DND-41 (cell line): ENCODE measurements around the gene SLC2A13.

ENCODE experiments used
- EZH2 ChIP-seq: IDR thresholded peaks from 3 replicates; pipeline ENCODE4 v1.6.1; 2012; ENCODE audit warnings: borderline replicate concordance, low read depth, mild to moderate bottlenecking, moderate library complexity, low read length, inconsistent platforms; ENCODE audit not compliant: severe bottlenecking
- TF ChIP-seq, protein P1 (sequence below): IDR thresholded peaks from 2 replicates; pipeline ENCODE4 v1.5.1; 2012; ENCODE audit warnings: borderline replicate concordance, low read length, moderate library complexity, mild to moderate bottlenecking; ENCODE audit not compliant: poor library complexity, severe bottlenecking; ENCODE audit errors: extremely low read depth

DNA sequence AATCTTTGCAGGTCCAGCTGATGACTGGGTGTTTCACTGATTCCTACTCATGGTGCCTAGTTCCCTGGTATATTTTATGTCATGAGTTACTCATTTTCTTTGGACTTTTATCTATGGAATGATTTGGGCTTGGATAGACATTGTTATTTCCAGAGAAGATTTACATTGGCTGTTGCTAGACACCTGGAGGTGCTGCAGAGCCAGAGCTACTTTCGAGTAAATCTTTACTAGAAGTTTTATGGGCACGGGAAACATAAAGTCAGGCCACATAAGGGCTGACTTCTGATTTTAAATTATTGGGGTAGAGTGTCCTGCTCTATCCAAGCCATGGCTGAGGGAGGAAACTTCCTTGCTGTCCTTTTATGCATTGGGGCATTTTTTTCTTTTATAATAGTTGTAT, 310.4 kb downstream of the SLC2A13 start:
- TF ChIP-seq, protein P1, sequence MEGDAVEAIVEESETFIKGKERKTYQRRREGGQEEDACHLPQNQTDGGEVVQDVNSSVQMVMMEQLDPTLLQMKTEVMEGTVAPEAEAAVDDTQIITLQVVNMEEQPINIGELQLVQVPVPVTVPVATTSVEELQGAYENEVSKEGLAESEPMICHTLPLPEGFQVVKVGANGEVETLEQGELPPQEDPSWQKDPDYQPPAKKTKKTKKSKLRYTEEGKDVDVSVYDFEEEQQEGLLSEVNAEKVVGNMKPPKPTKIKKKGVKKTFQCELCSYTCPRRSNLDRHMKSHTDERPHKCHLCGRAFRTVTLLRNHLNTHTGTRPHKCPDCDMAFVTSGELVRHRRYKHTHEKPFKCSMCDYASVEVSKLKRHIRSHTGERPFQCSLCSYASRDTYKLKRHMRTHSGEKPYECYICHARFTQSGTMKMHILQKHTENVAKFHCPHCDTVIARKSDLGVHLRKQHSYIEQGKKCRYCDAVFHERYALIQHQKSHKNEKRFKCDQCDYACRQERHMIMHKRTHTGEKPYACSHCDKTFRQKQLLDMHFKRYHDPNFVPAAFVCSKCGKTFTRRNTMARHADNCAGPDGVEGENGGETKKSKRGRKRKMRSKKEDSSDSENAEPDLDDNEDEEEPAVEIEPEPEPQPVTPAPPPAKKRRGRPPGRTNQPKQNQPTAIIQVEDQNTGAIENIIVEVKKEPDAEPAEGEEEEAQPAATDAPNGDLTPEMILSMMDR: no peak
- TF ChIP-seq EZH2: no peak
